GM10847 (cell line): ENCODE data around the gene OPA1.

Source experiments
- POLR2A ChIP-seq: IDR thresholded peaks from 2 replicates; pipeline ENCODE4 v1.6.1; 2011; ENCODE audit not compliant: insufficient read length; ENCODE audit errors: extremely low read depth

The OPA1 gene

GRCh38 chr3:193665370-193665989 lies 72.5 kb downstream of the OPA1 start:
- TF ChIP-seq POLR2A, result no peak

GRCh38 chr3:193673845-193674244 lies 80.8 kb downstream of the OPA1 start:
- TF ChIP-seq POLR2A, result no peak

GRCh38 chr3:193674714-193675113 lies 81.7 kb downstream of the OPA1 start:
- no peak for TF ChIP-seq POLR2A

GRCh38 chr3:193677734-193678133 lies 84.7 kb downstream of the OPA1 start:
- no peak for TF ChIP-seq POLR2A

- no peak for TF ChIP-seq POLR2A
Measured at GRCh38 chr3:193680220-193680619, 87.2 kb downstream of the OPA1 start.

GRCh38 chr3:193681631-193682030 lies 88.6 kb downstream of the OPA1 start:
- no peak for TF ChIP-seq POLR2A

GRCh38 chr3:193686665-193687483 lies 93.9 kb downstream of the OPA1 start:
- TF ChIP-seq POLR2A, result no peak

- TF ChIP-seq POLR2A, result no peak
Measured at GRCh38 chr3:193688834-193689714, 96.1 kb downstream of the OPA1 start.

GRCh38 chr3:193693774-193694173 lies 100.8 kb downstream of the OPA1 start:
- TF ChIP-seq POLR2A, result no peak

GRCh38 chr3:193701953-193702635 lies 109.1 kb downstream of the OPA1 start:
- no peak for TF ChIP-seq POLR2A

- no peak for TF ChIP-seq POLR2A
Measured at GRCh38 chr3:193702967-193703366, 110.0 kb downstream of the OPA1 start.

- TF ChIP-seq POLR2A, result no peak
Measured at GRCh38 chr3:193704431-193704830, 111.4 kb downstream of the OPA1 start.

GRCh38 chr3:193708270-193708669 lies 115.3 kb downstream of the OPA1 start:
- no peak for TF ChIP-seq POLR2A

GRCh38 chr3:193710286-193711165 lies 117.5 kb downstream of the OPA1 start:
- no peak for TF ChIP-seq POLR2A
